K562 (cell line): ENCODE data around the gene NPC1L1. TPM values are rescaled to one million over a fixed set of nuclear protein-coding genes. Genes with fewer than 3 reads are reported as not detected.

ENCODE experiments used
- GABPB1 ChIP-seq: sonication (generic); formaldehyde crosslinking; IDR thresholded peaks from 2 replicates; pipeline ENCODE4 v1.8.0; 2022; ENCODE audit warnings: mild to moderate bottlenecking, missing genetic modification reagents
- JUND ChIP-seq, 2 experiments: IDR thresholded peaks; 2 replicates in 1 of 2; 3 replicates in 1 of 2; pipeline ENCODE4 v1.6.1; 2011; ENCODE audit warnings: borderline replicate concordance in 2 of 2, low read depth in 2 of 2, low read length in 2 of 2, improper control_type of control experiment in 1 of 2, missing biosample characterization in 1 of 2, missing genetic modification characterization in 1 of 2, missing genetic modification reagents in 1 of 2
- NUFIP1 ChIP-seq: fragments of 450-650 bp; IDR thresholded peaks from 2 replicates; pipeline ENCODE4 v1.6.1; 2018; ENCODE audit not compliant: partially characterized antibody
- RBM15 ChIP-seq: fragments of 200-400 bp; formaldehyde crosslinking; IDR thresholded peaks from 2 replicates; pipeline ENCODE4 v1.6.1; 2018; ENCODE audit warnings: mild to moderate bottlenecking, low read length, moderate library complexity; ENCODE audit not compliant: insufficient read depth
- SAFB ChIP-seq: fragments of 200-400 bp; formaldehyde crosslinking; IDR thresholded peaks from 2 replicates; pipeline ENCODE4 v1.6.1; 2017; ENCODE audit warnings: low read depth, low read length, borderline replicate concordance
- SPI1 ChIP-seq: IDR thresholded peaks from 2 replicates; pipeline ENCODE4 v1.6.1; 2011; ENCODE audit warnings: low read depth, low read length, control low read depth, borderline replicate concordance
- STAG1 ChIP-seq: sonication (generic); formaldehyde crosslinking; IDR thresholded peaks from 2 replicates; pipeline ENCODE4 v1.5.0; 2020; ENCODE audit warnings: missing genetic modification reagents, borderline replicate concordance
- TBP ChIP-seq: optimal IDR thresholded peaks from 2 replicates; pipeline ENCODE3; 2011; ENCODE audit warnings: low read depth, low read length, improper control_type of control experiment
- polyA plus RNA-seq, 8 experiments: library from polyadenylated mRNA; depleted of rRNA in 4 of 8; stranded (reverse) in 5 of 8; unstranded in 3 of 8; fragments of >200 nt; fragmentation: Nextera tagmentation in 2 of 8; fragmentation: Illumina TruSeq in 1 of 8; extraction: Ambion mirVana in 2 of 8; extraction: Trizol in 1 of 8; gene quantifications; 2 replicates each; pipeline versions ENCODE4 v1.2.1 to v1.2.3, GENCODE V29; 2011 to 2014; ENCODE audit warnings: inconsistent platforms in 1 of 8, missing spikeins in 1 of 8
- total RNA-seq, 7 experiments: library from RNA; depleted of rRNA in 6 of 7; stranded (reverse); fragments of >200 nt in 6 of 7; fragmentation: Illumina TruSeq in 2 of 7; extraction: Trizol in 2 of 7; gene quantifications; 2 replicates each; pipeline versions ENCODE4 v1.2.1 to v1.2.3, GENCODE V29; 2011 to 2021; ENCODE audit warnings: low replicate concordance in 1 of 7
- TF ChIP-seq, protein P1 (sequence below), 2 experiments: fragments of 450-650 bp; formaldehyde crosslinking in 1 of 2; IDR thresholded peaks; 2 replicates each; pipeline versions ENCODE4 v1.4.0 to v1.6.1; 2014 to 2020; ENCODE audit warnings: mild to moderate bottlenecking in 2 of 2, borderline replicate concordance in 1 of 2, low read depth in 1 of 2
- TF ChIP-seq, protein P2 (sequence below): fragments of 250-450 bp; sonication (Bioruptor Pico); IDR thresholded peaks from 2 replicates; pipeline ENCODE4 v1.8.0; 2021; ENCODE audit warnings: moderate library complexity, mild to moderate bottlenecking, inconsistent platforms
- TF ChIP-seq, protein P3 (sequence below), 3 experiments: IDR thresholded peaks in 2 of 3; conservative IDR thresholded peaks in 1 of 3; 2 replicates each; pipeline ENCODE4 v1.5.1; 2011 to 2012; ENCODE audit warnings: low read length in 3 of 3, mild to moderate bottlenecking in 3 of 3, control low read depth in 2 of 3, improper control_type of control experiment in 1 of 3, inconsistent platforms in 1 of 3, low read depth in 1 of 3, mixed read lengths in 1 of 3, moderate library complexity in 1 of 3; ENCODE audit not compliant: insufficient read depth in 2 of 3
- TF ChIP-seq, protein P4 (sequence below): fragments of 250-450 bp; sonication (Bioruptor Pico); IDR thresholded peaks from 2 replicates; pipeline ENCODE4 v1.5.0; 2020; ENCODE audit warnings: mild to moderate bottlenecking, borderline replicate concordance

Gene NPC1L1
- total and polyA plus RNA-seq, 9 of the 15 experiments (the other 6 are each of a cell fraction or from before 2014, with no cell fraction given) = 0.01 to 0.18 (median 0.07) TPM; not detected in 4

DNA sequence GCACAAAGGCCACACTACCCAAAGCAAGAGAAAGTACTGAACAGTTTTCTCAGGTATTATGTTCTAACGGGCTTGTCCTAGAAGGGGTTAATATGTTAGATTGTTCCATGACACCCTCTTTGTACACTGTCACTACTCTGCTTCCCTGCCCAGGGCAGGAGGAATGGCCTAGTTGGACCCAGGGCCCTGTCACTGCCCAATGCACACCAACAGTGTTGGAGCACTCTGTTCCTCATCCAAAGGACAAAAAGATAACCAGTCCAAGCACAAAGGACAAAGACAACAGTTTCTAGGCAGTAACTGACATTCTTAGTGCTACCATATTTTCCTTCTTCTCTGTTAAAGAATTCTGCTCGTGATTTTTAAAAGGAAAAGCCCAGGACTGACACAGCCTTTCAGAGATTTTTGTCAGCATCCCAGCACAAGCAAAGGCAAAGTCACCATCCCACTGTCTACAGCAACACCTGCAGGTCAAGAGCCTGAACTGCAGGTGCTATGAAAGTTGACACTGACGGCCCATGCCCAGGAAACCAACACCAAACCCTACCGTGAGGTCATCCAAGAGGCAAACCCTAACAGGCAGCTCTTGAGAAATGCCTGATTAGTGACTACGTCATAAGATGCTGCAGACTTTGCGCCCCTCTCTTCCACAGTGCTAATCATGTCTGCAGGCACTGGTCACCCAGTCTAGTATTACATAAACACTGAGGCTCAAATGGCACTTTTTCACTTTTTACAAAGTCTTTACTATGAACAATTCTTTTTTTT lies 63.9 kb downstream of the NPC1L1 start (continued):
- TF ChIP-seq, protein P1, sequence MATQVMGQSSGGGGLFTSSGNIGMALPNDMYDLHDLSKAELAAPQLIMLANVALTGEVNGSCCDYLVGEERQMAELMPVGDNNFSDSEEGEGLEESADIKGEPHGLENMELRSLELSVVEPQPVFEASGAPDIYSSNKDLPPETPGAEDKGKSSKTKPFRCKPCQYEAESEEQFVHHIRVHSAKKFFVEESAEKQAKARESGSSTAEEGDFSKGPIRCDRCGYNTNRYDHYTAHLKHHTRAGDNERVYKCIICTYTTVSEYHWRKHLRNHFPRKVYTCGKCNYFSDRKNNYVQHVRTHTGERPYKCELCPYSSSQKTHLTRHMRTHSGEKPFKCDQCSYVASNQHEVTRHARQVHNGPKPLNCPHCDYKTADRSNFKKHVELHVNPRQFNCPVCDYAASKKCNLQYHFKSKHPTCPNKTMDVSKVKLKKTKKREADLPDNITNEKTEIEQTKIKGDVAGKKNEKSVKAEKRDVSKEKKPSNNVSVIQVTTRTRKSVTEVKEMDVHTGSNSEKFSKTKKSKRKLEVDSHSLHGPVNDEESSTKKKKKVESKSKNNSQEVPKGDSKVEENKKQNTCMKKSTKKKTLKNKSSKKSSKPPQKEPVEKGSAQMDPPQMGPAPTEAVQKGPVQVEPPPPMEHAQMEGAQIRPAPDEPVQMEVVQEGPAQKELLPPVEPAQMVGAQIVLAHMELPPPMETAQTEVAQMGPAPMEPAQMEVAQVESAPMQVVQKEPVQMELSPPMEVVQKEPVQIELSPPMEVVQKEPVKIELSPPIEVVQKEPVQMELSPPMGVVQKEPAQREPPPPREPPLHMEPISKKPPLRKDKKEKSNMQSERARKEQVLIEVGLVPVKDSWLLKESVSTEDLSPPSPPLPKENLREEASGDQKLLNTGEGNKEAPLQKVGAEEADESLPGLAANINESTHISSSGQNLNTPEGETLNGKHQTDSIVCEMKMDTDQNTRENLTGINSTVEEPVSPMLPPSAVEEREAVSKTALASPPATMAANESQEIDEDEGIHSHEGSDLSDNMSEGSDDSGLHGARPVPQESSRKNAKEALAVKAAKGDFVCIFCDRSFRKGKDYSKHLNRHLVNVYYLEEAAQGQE (IDR thresholded peaks at IDR 0.05; ENCODE audit: borderline replicate concordance) = peak; percentile 62; the same call in 1 of the 2 replicates
- TF ChIP-seq, protein P1 (CRISPR knock-in tag; IDR thresholded peaks at IDR 0.05; ENCODE audit: low read depth) = no peak
- TF ChIP-seq SPI1 (no peak), STAG1 (CRISPR knock-in tag) (peak; percentile 64; the same call in 1 of the 2 replicates), TBP (no peak), RBM15 (no peak), GABPB1 (CRISPR knock-in tag) (no peak), NUFIP1 (no peak), SAFB (no peak), JUND (IDR thresholded peaks at IDR 0.05; ENCODE audit: borderline replicate concordance, low read depth, low read length) (peak; percentile 48; the same call in 1 of the 2 replicates), JUND (tag; IDR thresholded peaks at IDR 0.05; ENCODE audit: borderline replicate concordance, low read depth, low read length) (no peak; the same call in 2 of the 3 replicates)
- TF ChIP-seq, protein P2, sequence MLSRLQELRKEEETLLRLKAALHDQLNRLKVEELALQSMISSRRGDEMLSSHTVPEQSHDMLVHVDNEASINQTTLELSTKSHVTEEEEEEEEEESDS (CRISPR knock-in tag) = no peak
- TF ChIP-seq, protein P3, sequence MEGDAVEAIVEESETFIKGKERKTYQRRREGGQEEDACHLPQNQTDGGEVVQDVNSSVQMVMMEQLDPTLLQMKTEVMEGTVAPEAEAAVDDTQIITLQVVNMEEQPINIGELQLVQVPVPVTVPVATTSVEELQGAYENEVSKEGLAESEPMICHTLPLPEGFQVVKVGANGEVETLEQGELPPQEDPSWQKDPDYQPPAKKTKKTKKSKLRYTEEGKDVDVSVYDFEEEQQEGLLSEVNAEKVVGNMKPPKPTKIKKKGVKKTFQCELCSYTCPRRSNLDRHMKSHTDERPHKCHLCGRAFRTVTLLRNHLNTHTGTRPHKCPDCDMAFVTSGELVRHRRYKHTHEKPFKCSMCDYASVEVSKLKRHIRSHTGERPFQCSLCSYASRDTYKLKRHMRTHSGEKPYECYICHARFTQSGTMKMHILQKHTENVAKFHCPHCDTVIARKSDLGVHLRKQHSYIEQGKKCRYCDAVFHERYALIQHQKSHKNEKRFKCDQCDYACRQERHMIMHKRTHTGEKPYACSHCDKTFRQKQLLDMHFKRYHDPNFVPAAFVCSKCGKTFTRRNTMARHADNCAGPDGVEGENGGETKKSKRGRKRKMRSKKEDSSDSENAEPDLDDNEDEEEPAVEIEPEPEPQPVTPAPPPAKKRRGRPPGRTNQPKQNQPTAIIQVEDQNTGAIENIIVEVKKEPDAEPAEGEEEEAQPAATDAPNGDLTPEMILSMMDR (IDR thresholded peaks at IDR 0.05 in 2 of 3, conservative IDR thresholded peaks at IDR 0.05 in 1 of 3; ENCODE audit: insufficient read depth in 2 of 3, low read depth in 1 of 3, low read length in 3 of 3) = peak; percentile 85 to 97 (median 93)
- TF ChIP-seq, protein P4, sequence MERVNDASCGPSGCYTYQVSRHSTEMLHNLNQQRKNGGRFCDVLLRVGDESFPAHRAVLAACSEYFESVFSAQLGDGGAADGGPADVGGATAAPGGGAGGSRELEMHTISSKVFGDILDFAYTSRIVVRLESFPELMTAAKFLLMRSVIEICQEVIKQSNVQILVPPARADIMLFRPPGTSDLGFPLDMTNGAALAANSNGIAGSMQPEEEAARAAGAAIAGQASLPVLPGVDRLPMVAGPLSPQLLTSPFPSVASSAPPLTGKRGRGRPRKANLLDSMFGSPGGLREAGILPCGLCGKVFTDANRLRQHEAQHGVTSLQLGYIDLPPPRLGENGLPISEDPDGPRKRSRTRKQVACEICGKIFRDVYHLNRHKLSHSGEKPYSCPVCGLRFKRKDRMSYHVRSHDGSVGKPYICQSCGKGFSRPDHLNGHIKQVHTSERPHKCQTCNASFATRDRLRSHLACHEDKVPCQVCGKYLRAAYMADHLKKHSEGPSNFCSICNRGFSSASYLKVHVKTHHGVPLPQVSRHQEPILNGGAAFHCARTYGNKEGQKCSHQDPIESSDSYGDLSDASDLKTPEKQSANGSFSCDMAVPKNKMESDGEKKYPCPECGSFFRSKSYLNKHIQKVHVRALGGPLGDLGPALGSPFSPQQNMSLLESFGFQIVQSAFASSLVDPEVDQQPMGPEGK (CRISPR knock-in tag) = no peak
